HG03469 (cell line): ENCODE results near the gene UBASH3A.

Experiments
- ATAC-seq: cut with Tn5 transposase; IDR thresholded peaks from one replicate; pipeline ENCODE4 v1.9.1; 2021; ENCODE audit warnings: mild to moderate bottlenecking, moderate library complexity, moderate number of reproducible peaks; ENCODE audit not compliant: unreplicated experiment

Gene UBASH3A

DNA sequence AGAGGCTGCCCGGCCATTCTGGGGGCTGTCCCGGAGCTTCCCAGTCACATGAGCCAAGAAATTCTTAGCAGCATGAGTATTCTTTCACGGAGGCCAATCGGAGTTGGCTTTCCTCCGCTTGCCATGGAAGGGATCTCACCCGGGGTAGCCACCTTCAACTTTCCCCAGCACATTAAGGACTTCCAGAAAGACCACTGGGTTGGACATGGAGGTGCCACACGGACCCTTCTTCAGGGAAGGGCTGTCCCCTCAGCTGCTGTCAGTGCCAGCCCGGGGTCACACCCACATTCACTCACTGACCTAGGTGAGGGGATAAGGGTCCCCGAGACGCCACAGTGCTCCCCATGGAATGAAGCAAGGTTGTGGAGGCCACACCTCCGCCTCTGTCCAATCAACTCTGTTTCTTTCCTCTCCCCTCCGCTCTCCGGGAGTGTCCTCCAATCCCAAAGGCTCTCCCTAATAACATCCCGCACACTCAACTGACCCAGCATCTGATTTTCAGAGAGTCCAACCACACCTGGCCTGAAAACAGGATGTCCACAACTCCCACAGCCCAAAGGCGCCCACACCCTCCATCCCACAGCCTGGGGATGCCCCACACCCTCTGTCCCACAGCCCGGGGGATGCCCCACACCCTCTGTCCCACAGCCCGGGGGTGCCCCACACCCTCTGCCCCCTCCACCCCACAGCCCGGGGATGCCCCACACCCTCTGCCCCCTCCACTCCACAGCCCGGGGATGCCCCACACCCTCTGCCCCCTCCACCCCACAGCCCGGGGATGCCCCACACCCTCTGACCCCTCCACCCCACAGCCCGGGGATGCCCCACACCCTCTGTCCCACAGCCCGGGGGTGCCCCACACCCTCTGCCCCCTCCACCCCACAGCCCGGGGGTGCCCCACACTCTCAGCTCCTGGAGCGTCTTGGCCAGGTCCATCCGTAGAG is 73.0 kb downstream of the UBASH3A start:
- ATAC-seq, result no peak

DNA sequence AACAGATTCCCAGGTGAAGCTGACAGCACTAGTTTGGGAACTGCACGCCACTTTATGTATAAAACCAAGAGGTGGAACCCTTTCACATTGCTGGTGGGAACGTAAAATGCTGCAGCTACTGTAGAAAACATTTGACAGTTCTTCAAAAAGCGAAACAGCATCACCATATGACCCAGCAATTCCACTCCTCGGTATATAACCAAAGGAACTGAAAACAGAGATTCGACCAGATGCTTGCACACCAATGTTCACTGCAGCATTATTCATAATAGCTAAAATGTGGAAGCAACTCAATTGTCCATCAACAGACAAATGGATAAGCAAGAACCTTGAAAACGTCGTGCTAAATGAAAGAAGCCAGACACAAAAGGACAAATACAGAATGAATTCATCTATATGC is 74.8 kb downstream of the UBASH3A start:
- ATAC-seq, result no peak

DNA sequence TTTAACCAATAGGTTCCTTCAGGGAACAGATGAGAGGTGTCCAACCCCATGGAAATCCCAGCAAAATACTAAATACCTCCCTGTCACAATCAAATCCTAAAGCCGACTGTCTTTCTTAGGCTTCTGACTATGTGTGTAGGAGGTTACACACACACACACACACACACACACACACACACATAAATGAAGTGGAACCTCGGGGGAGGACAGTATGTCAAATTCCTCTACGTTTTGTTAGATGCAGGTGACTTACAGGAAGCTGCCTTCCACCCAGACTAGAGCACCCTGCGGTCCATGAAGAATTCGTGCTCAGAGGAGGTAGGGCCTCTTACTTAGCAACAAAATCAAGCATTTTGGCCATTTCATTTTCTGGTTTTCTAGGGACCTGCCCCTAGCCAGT is 75.9 kb downstream of the UBASH3A start:
- no peak for ATAC-seq

- no peak for ATAC-seq
Observed at GRCh38 chr21:42480736-42481135, 77.0 kb downstream of the UBASH3A start.

DNA sequence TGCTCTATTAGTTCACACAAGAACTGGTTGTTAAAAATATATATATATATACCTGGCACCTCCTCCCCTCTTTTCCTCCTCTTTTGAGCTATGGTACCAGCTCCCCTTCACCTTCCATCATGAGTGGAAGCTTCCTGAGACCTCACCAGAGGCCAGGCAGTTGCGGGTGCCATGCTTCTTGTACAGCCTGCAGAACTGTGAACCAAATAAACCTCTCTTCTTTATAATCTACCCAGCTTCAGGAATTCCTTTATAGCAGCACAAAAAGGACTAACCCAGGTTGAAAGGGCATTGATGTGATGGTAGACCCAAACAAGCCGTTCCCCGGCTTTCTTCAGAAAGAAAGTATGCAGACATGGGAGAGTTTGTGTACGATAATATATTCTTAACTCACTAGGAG is 77.5 kb downstream of the UBASH3A start:
- no peak for ATAC-seq

- ATAC-seq, result no peak
Observed at GRCh38 chr21:42484966-42485365, 81.3 kb downstream of the UBASH3A start.

GRCh38 chr21:42486072-42486471 is 82.4 kb downstream of the UBASH3A start:
- no peak for ATAC-seq

DNA sequence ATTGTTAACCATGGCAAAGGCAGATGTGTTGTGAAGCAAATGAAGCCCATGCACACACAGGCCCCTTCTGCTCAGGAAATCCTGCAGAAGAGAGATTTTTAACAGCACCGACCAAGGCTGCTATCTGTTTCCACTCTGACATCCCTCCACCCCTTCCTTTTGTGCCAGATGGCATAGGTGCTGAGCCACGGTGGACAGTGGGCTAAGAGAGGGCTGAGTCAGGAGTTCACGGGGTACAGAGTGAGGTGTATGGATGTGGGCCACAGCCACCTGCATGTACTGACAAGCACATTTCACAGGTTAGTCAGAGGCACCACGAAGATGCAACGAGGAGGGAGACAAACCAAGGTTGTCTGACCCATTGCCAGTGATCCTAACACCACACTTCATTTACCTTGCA is 82.8 kb downstream of the UBASH3A start:
- no peak for ATAC-seq

GRCh38 chr21:42489006-42489563 is 85.4 kb downstream of the UBASH3A start:
- no peak for ATAC-seq

GRCh38 chr21:42489991-42490390 is 86.3 kb downstream of the UBASH3A start:
- ATAC-seq, result no peak

DNA sequence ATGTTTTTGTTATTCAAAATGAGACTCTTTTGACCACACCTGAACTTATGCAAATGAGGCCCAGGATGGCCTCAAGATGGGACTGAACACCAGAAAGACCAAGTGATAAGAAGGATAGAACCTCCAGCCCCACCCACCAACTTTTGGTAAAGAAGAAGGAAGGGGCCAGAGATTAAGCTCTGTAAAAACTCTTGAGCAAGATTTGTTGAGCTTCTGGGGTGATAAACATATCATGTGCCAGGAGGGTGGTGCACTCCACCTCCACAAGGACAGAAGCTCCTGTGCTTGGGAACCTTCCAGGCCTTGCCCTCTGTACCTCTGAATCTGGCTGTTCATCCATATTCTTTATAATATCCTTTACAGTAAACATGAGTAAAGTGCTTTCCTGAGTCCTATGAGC is 87.0 kb downstream of the UBASH3A start:
- ATAC-seq, result no peak

DNA sequence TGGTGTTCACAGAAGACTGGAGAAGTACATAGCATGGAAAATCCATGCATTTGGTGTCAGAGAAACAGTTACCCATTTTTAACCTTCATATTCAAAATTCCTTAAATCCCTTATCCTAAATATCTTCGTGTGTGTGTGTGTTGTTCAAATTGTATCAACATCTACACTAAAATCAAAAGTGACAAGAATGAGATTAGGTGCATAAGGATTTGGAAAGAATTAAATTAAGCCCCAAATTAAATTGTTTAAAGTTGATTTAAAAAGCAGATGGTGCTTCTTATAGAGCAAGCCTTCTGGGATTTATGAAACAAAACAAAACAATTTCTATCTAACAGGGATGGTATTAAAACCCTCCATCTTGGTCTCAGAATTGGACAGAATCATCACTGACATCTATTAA is 87.6 kb downstream of the UBASH3A start:
- ATAC-seq, result no peak

DNA sequence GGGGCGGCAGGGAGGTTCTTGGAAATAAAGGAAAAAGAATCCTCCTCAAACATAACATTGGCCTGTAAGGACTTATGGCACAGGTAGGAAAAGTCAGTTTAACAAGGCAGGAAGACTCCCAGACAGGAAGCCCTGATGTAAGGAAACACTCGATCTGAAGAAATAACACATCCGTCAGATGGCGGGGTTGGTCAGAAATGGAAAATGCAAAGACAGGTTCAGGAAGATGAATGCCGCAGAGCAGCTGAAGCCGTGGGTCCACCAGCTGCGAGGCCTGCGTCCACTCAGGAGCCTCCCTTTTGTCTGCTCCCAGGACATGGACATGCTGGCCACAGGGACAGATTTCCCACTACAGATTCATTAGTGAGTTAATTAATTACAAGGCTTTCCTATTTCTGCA is 88.5 kb downstream of the UBASH3A start:
- ATAC-seq, result no peak

DNA sequence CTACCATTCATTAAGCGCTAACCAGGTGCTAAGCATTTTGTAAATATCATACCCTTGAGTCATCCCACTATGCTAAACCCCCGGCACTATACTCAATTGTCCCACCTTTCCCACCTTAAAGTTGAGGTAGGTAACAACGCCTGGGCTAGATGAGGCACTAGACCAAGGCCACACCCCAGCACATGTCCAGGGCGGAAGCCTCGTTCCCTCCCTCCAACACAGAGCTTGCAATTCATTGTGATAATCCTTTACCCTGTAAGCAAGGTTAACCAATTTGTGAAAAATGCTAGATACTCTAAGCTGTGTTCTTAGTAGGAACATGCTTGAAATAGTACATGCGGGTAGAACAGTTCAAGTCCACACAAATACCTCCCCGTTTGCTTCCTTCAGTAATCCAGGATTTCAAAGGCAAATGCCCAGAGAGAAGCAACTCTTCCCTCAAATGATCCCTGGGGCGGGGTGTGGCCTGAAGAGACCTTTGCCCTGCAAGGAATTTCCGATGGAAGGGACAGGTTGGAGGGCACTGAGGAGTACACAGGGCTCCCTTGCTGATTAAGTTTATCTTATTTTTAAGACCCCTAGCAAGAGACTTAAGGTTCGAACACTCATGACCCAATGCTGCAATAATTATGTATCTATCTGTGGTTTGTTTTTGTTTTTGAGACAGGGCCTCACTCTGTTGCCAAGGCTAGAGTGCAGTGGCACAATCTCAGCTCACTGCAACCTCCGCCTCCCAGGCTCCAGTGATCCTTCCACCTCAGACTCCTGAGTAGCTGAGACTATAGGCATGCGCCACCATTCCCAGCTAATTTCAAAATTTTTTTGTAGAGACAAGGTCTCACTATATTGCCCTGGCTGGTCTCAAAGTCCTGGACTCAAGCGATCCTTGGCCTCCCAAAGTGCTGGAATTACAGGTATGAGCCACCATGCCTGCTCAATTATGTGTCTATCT is 89.7 kb downstream of the UBASH3A start:
- no peak for ATAC-seq

GRCh38 chr21:42495027-42495426 is 91.3 kb downstream of the UBASH3A start:
- no peak for ATAC-seq

DNA sequence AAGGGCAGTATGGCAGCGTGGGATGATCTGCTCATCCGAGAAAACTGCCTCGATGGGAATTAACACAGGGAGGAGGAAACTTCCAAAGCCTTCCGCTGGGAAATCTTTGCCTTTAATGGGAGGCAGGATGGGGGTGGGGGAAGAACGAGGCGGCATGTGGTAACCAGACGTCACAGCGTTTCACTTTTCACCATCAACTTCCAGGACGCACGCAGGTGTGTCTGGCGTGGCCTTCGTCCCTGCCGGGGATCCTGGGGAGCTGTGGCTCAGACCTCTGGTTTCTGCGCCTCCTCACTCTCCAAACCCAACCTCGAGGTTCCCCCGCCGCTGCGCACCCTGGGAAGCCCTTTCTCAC is 92.0 kb downstream of the UBASH3A start:
- no peak for ATAC-seq

DNA sequence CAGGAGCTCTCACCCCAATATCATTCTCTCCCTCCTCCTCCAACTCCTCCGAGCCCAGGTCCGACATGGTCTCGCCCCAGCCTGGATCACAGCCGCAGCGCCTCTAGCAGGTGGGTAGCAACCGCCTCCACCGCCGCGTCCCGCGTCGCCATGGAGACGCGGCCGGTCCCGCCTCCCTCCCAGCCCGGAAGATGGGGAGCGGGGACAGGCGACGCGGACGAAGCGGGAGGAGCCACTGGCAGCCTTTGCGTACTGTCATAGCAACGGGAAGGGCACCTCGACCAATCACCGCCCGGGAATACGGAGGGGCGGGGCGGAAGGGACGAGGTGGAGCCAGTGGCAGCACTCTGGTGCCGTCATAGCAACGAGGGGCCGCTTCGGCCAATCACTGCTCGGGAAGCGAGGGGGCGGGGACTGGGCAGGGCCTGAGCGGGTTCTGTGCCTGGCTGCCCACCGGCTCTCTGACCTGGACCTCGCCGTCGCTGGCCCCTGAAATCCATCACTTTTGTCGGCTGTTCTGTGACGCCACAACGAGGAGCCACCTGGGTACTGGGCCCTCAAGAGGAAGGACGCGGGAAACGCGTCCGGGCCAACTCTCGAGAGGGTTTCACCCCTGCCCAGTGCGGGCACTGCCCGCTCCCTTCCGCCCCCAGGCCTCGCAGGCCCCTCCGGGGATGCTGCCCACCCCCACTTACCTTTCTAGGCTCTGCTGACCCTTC is 92.6 kb downstream of the UBASH3A start, which contains the start of gene RSPH1:
RSPH1 (minus strand) TSS at position 105 of the 719 bp plus-strand sequence; CDS start at position 67, 38 bp downstream.
- peak; percentile 95 for ATAC-seq

- no peak for ATAC-seq
Observed at GRCh38 chr21:42496839-42497202, 93.1 kb downstream of the UBASH3A start.
